ENCODE measurements around the gene ANKRD1.
"Not testable (repeated sequence)": the region's sequence is repeated elsewhere in the genome, so short reads cannot be mapped to it uniquely, and the experiment has no call there.

ANKRD1 gene

GRCh38 chr10:90912174-90912573 lies 8.7 kb downstream of the ANKRD1 start:
- no peak for DNase-seq (ENCODE audit: low read depth in 2 of 2)

- DNase-seq (ENCODE audit: low read depth in 2 of 2) = peak; percentile 15 to 38
Measured at GRCh38 chr10:90911133-90912051, 9.5 kb downstream of the ANKRD1 start.

- DNase-seq (ENCODE audit: low read depth in 2 of 2) = no peak
Measured at GRCh38 chr10:90906596-90906995, 14.3 kb downstream of the ANKRD1 start.

- no peak for DNase-seq (ENCODE audit: low read depth in 2 of 2)
Measured at GRCh38 chr10:90905925-90906324, 15.0 kb downstream of the ANKRD1 start.

DNA sequence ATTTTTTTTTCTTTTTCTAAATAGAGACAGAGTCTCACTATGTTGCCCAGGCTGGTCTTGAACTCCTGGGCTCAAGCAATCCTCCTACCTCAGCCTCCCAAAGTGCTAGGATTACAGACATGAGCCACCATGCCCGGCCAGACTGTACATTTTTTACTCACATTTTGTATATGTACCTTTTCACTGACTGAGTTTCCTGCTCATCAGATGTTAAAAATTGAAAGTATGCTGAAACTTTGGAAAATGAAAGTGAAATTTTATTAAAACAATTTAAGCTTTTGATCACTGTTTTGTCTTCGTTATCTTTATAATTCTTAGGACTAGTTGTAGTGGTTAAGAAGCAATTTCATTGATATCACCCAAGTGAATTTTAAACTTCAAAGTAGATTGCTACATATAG lies 24.0 kb downstream of the ANKRD1 start:
- DNase-seq (ENCODE audit: low read depth in 2 of 2) = not testable (repeated sequence)

DNA sequence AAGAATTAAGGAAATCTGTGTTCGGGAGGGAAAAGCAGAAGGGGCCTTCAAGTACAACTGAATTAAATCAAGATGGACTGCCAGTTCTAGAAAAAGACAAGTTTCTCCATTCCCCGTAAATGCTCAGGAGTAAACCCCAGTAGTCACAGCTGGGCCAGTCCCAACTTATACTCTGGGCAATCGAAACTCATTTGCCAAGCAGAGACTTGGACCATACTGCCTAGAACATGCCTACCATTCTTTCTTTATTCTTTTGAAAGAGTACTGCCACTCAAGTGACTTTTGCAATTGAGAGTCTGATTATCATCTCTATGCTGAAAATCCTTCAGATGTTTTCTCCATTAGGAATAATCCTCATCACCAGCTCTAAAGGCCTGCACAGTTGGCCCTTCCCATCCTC lies 27.7 kb downstream of the ANKRD1 start:
- DNase-seq (ENCODE audit: low read depth in 2 of 2) = no peak

- DNase-seq (ENCODE audit: low read depth in 2 of 2) = no peak
Measured at GRCh38 chr10:90890347-90890746, 30.5 kb downstream of the ANKRD1 start.

DNA sequence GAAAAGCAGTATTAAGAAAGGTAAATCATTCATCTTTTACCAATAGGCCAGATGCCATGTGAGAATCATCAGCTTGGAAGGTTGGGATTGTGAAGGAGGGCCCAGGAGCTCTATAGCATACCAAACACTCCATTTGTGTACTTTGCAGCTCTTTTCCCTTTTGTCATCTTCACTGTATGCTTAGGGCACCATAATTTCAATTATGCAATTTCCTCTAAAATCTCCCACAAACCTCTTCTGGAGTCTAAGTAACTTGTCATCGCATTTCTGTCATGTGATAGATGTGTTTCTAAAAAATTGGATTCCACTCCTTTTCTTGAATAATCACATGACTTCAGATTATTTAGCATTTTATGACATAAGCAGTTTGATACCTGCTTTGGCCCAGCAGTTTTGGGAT lies 31.3 kb downstream of the ANKRD1 start:
- DNase-seq (ENCODE audit: low read depth in 2 of 2) = no peak

GRCh38 chr10:90888387-90888786 lies 32.5 kb downstream of the ANKRD1 start:
- DNase-seq (ENCODE audit: low read depth in 2 of 2) = no peak

DNA sequence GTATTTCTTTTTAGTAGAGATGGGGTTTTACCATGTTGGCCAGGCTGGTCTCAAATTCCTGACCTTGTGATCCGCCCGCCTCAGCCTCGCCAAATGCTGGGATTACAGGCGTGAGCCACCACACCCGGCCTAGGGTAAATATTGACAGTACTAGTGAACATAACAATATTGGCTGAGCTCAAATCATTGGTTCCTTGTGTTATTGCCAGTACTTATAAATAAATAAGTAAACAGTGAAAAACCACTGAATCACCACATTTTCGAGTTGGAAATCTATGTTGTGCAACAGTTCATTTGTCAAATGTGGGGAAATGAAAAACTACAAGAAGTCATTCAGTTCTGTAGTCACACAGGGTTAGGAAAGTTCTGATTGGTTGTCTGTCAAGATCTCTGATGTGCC lies 33.3 kb downstream of the ANKRD1 start:
- DNase-seq (ENCODE audit: low read depth in 2 of 2) = no peak

DNA sequence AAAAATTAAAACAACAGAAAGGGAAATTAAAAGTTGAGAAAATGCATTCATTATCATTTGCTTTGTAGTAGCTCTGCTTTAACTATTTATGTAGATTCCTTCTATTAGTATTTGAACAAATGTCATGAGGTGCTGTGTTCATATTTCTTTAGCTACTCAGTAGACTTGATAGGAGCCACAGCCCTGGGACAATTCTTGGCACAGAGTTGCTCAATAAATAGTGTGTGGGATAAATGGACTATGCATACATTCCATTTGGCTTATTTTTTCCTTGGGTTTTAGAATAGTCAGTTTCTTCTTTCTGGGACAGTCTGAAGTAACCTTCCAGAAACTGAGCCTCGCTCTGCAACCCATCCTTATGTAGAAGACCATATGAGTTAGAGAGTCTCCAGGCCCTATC lies 35.7 kb downstream of the ANKRD1 start:
- no peak for DNase-seq (ENCODE audit: low read depth in 2 of 2)

DNA sequence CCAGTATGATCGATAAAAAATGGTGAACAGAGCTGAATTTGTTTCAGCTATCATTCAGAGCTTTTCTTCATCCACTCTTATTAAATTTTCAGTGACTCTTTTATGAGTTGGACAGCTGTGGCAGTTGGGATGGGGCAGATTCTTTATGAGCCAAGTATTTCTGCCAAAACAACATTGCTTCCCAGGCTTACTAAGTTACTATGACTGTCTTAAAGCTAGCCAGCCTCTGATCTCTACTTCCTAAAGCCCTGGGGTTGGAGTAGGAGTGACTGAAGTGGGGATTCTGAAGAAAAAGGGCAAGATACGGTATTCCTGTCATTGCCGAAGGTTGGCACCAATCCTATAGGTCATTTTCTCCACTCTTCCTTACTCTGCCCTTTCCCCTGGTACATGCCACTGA lies 36.5 kb downstream of the ANKRD1 start:
- no peak for DNase-seq (ENCODE audit: low read depth in 2 of 2)

DNA sequence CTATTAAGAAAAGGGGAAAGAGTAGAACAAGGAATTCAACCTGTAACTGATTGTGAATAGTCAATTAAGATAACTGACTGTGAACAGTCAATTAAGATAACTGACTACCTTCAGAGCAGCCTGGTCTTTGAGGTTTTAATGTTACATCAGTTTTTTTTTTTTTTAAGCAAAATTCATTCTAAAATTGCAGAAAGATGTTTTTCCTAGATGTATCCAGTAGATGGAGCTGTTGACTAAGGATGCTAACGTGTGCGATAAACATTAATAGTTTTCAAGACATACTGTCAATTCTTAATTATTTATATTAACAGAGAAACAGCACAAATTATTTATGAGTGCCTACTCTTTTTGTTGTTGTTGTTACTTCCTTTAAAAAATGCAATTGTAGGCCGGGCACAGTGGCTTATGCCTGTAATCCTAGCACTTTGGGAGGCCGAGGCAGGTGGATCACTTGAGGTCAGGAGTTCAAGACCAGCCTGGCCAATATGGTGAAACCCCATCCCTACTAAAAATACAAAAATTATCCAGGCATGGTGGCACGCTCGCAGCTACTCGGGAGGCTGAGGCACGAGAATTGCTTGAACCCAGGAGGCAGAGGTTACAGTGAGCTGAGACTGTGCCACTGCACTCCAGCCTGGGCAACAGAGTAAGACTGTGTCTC lies 40.7 kb downstream of the ANKRD1 start:
- not testable (repeated sequence) for DNase-seq (ENCODE audit: low read depth in 2 of 2)

GRCh38 chr10:90879062-90879461 lies 41.8 kb downstream of the ANKRD1 start:
- DNase-seq (ENCODE audit: low read depth in 2 of 2) = no peak

- no peak for DNase-seq (ENCODE audit: low read depth in 2 of 2)
Measured at GRCh38 chr10:90872648-90873020, 48.3 kb downstream of the ANKRD1 start.

- peak; percentile 67 to 74 for DNase-seq (ENCODE audit: low read depth in 2 of 2)
Measured at GRCh38 chr10:90871766-90872647, 48.9 kb downstream of the ANKRD1 start, which contains the start of gene RPP30. TSS of gene RPP30 (plus strand) at chr10:90871974. CDS start at chr10:90871987, 13 bp downstream.

DNA sequence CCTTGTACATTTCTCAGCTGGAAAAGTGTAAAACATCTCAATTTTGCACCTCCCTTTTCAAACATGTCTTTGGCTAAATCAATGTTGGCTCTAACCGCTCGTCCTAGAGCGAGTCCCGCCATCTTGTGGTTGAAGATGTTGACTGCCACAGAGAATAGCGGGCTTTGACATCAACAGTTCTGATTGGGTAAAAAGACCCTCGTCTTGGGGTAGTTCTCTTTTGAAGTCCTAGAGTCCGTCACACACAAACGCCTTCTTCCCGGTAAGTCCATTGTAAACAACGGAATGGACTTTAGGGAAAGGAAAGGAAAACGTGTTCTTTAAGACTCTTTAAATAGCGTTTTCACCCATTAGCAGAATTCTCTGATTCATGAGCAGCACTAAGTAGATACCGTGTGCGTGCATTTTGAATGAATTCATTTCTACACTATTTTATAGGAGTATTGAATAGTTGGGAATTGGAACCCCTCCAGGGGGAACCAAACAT lies 49.6 kb downstream of the ANKRD1 start:
- DNase-seq (ENCODE audit: low read depth in 2 of 2) = peak in 1 of 2 donors; percentile 9

- no peak for DNase-seq (ENCODE audit: low read depth in 2 of 2)
Measured at GRCh38 chr10:90866050-90866598, 54.8 kb downstream of the ANKRD1 start.

- DNase-seq (ENCODE audit: low read depth in 2 of 2) = no peak
Measured at GRCh38 chr10:90865401-90865800, 55.5 kb downstream of the ANKRD1 start.

- no peak for DNase-seq (ENCODE audit: low read depth in 2 of 2)
Measured at GRCh38 chr10:90862908-90863514, 57.9 kb downstream of the ANKRD1 start.
